Ishikawa (cell line): ENCODE results near the gene METTL8.

Experiments
- CEBPB ChIP-seq: IDR thresholded peaks from 2 replicates; pipeline ENCODE4 v1.6.1; 2012
- EP300 ChIP-seq: IDR thresholded peaks from 2 replicates; pipeline ENCODE4 v1.6.1; 2012; ENCODE audit warnings: borderline replicate concordance
- NFIC ChIP-seq: IDR thresholded peaks from 2 replicates; pipeline ENCODE4 v1.6.1; 2012
- RAD21 ChIP-seq: IDR thresholded peaks from 2 replicates; pipeline ENCODE4 v1.6.1; 2012; ENCODE audit warnings: low read depth
- TAF1 ChIP-seq: IDR thresholded peaks from 2 replicates; pipeline ENCODE4 v1.6.1; 2012; ENCODE audit warnings: low read depth, mild to moderate bottlenecking
- TCF12 ChIP-seq: IDR thresholded peaks from 2 replicates; pipeline ENCODE4 v1.6.1; 2012; ENCODE audit warnings: low read depth
- TEAD4 ChIP-seq: IDR thresholded peaks from 2 replicates; pipeline ENCODE4 v1.6.1; 2012
- ZBTB7A ChIP-seq: IDR thresholded peaks from 2 replicates; pipeline ENCODE4 v1.6.1; 2012; ENCODE audit warnings: low read depth
- TF ChIP-seq, protein P1 (sequence below): IDR thresholded peaks from 2 replicates; pipeline ENCODE4 v1.6.1; 2012; ENCODE audit warnings: low read depth, mild to moderate bottlenecking

DNA sequence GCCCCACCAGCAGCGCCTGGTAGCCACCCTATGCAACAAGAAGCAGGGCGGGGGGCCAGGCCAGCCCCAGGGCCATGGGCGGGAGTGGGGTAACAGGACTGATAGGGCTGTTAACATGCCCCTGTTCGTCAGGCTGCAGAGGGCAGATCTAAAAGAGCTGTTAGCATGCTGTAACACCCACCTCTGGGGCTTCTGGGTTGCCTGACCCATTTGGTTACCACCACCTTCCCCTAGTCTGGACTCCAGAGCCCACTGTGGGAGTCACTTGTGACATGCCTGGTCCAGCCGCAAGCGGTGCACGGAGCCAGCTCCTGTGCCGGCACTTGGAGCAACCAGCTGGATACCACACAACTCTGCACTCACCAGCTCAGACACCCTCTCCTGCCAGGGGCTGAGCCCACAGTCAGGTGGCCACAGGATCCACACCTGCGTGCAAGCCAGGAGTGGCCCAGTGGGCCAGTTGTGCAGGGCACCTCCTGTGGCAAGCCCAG, 2.1 kb downstream of the METTL8 start:
- TF ChIP-seq TAF1 (no peak), NFIC (no peak), TEAD4 (no peak), EP300 (no peak), RAD21 (no peak), CEBPB (no peak), TCF12 (no peak), ZBTB7A (no peak)
- TF ChIP-seq, protein P1, sequence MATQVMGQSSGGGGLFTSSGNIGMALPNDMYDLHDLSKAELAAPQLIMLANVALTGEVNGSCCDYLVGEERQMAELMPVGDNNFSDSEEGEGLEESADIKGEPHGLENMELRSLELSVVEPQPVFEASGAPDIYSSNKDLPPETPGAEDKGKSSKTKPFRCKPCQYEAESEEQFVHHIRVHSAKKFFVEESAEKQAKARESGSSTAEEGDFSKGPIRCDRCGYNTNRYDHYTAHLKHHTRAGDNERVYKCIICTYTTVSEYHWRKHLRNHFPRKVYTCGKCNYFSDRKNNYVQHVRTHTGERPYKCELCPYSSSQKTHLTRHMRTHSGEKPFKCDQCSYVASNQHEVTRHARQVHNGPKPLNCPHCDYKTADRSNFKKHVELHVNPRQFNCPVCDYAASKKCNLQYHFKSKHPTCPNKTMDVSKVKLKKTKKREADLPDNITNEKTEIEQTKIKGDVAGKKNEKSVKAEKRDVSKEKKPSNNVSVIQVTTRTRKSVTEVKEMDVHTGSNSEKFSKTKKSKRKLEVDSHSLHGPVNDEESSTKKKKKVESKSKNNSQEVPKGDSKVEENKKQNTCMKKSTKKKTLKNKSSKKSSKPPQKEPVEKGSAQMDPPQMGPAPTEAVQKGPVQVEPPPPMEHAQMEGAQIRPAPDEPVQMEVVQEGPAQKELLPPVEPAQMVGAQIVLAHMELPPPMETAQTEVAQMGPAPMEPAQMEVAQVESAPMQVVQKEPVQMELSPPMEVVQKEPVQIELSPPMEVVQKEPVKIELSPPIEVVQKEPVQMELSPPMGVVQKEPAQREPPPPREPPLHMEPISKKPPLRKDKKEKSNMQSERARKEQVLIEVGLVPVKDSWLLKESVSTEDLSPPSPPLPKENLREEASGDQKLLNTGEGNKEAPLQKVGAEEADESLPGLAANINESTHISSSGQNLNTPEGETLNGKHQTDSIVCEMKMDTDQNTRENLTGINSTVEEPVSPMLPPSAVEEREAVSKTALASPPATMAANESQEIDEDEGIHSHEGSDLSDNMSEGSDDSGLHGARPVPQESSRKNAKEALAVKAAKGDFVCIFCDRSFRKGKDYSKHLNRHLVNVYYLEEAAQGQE = no peak
